NB4 (cell line): ENCODE measurements around the gene FMO3.

Experiments used
- DNase-seq: peaks from one replicate; pipeline ENCODE4 v3.0.0; 2010; ENCODE audit warnings: low read depth
- H3K4me3 ChIP-seq: one replicate; pipeline ENCODE4 v1.5.1; 2011; ENCODE audit warnings: mild to moderate bottlenecking, low read depth, low read length, moderate library complexity
- CTCF ChIP-seq: IDR thresholded peaks from one replicate; pipeline ENCODE4 v1.5.1; 2012; ENCODE audit warnings: low read depth, low read length
- MAX ChIP-seq: IDR thresholded peaks from 2 replicates; pipeline ENCODE4 v1.6.1; 2011; ENCODE audit warnings: low read depth, low read length
- MYC ChIP-seq: IDR thresholded peaks from 2 replicates; pipeline ENCODE4 v1.6.1; 2011; ENCODE audit warnings: low read depth, low read length
- POLR2A ChIP-seq: IDR thresholded peaks from 2 replicates; pipeline ENCODE4 v1.6.1; 2011; ENCODE audit warnings: mild to moderate bottlenecking; ENCODE audit not compliant: insufficient read length; ENCODE audit errors: extremely low read depth

Gene FMO3

GRCh38 chr1:171160211-171160610 is 69.5 kb downstream of the FMO3 start:
- DNase-seq = no peak
- TF ChIP-seq MAX (no peak), POLR2A (no peak), CTCF (no peak), MYC (no peak)
- no peak overlapping the region for H3K4me3 ChIP-seq

GRCh38 chr1:171160639-171161354 is 70.1 kb downstream of the FMO3 start:
- TF ChIP-seq MAX = no peak
- H3K4me3 ChIP-seq = no peak overlapping the region
- DNase-seq = no peak

GRCh38 chr1:171161431-171161830 is 70.7 kb downstream of the FMO3 start:
- TF ChIP-seq MYC (no peak), MAX (no peak), POLR2A (no peak), CTCF (no peak)
- no peak overlapping the region for H3K4me3 ChIP-seq

GRCh38 chr1:171166361-171166760 is 75.7 kb downstream of the FMO3 start:
- no peak for DNase-seq
- TF ChIP-seq MYC (no peak), CTCF (no peak), MAX (no peak), POLR2A (no peak)
- no peak overlapping the region for H3K4me3 ChIP-seq

More at GRCh38 chr1:171161431-171161830, 70.7 kb downstream of the FMO3 start:
- no peak for DNase-seq
